ENCODE measurements around the gene TRPM2. TPM values are rescaled to one million over a fixed set of nuclear protein-coding genes. Genes with fewer than 3 reads are reported as not detected.

The TRPM2 gene
- total and polyA plus RNA-seq, 3 experiments from 2014 or later: 1.9 to 2.6 (median 2.4) TPM

DNA sequence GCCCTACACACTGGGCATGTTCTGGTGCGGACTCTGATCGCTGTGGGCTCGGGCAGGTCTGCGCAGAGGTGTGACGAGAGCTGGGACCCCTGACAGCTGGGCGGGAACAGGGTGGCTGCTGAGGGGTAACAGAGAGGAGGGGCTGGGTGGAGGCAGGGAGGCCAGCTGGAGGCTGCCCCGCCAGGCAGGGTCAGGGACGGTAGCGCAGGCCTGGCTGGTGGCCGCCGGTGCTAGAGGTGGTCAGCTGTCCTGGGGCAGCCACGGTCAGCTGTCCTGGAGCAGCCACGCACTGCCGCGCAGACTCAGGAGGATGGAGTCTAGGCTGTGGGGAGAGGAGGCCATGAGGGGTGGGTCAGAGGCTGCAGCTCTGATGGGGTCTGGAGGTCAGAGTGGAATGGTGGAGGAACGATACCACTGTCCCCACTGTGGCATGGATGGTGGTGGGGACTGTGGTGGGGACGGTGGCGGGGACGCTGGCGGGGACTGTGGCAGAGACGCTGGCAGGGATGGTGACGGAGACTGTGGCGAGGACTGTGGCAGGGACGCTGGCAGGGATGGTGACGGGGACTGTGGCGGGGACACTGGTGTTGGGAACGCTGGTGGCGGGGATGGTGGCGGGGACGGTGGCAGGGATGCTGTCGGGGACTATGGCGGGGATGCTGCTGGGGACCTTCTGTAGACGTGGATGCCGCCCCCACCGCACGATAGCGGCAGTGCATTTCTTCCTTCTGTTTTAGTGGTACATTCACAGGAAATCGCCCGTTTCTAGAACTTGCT lies 80.6 kb downstream of the TRPM2 start:
- Mint-ChIP-seq H3K4me1 (no peaks in the 10 kb centered on the region), H3K4me3 (no peak overlapping the region), H3K27me3 (no peaks in the 10 kb centered on the region), H3K27ac (no peak overlapping the region), H3K9me3 (peaks cover 12 to 22% (median 18%) of the 10 kb centered on the region in 5 donors), H3K36me3 (peaks cover 0 to 14% (median 5%) of the 10 kb centered on the region in 3 donors)
- no peak overlapping the region for H3K4me3 ChIP-seq (ENCODE audit: low read length)
- no peaks in the 10 kb centered on the region for H3K27me3 ChIP-seq (ENCODE audit: insufficient read depth, low read length, poor library complexity, severe bottlenecking)
- no peak overlapping the region for H3K27ac ChIP-seq (ENCODE audit: low read depth, low read length)
- no peaks in the 10 kb centered on the region for H3K4me1 ChIP-seq (ENCODE audit: insufficient read depth, low read length)
- ChIA-PET POLR2A (no interaction called here), CTCF (no interaction called here)
- no peaks in the 10 kb centered on the region for H3K36me3 ChIP-seq (ENCODE audit: insufficient read depth, low read length)
- no peaks in the 10 kb centered on the region for H3K9me3 ChIP-seq (ENCODE audit: low read length)
- DNase-seq: peak in 1 of 5 donors; percentile 35

DNA sequence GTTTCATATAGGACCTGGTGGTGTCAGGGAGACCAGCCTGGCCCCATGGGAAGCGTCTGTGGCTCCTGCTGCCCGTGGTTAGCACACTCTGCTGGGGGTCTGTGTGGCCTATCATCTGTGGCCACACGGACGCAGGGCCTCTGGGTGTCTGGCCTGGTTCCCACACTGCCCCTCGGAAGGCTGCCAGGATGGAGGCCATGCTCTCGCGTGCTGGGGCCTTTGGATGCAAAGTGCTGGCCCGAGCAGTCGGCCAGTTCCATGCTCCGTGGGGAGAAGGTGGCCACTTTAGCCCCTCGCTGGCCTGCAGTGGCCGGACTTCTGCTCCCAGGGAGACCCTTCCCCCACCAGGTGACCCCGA lies 81.1 kb downstream of the TRPM2 start:
- Histone ChIP-seq H3K4me1 (ENCODE audit: insufficient read depth, low read length) (no peaks in the 10 kb centered on the region), H3K36me3 (ENCODE audit: insufficient read depth, low read length) (no peaks in the 10 kb centered on the region), H3K27ac (ENCODE audit: low read depth, low read length) (no peak overlapping the region), H3K4me3 (ENCODE audit: low read length) (no peak overlapping the region), H3K9me3 (ENCODE audit: low read length) (no peaks in the 10 kb centered on the region), H3K27me3 (ENCODE audit: insufficient read depth, low read length, poor library complexity, severe bottlenecking) (no peaks in the 10 kb centered on the region)
- ChIA-PET CTCF (no interaction called here), POLR2A (no interaction called here)
- Mint-ChIP-seq H3K27me3 (no peaks in the 10 kb centered on the region), H3K4me3 (no peak overlapping the region), H3K4me1 (no peaks in the 10 kb centered on the region), H3K9me3 (peaks cover 12 to 22% (median 18%) of the 10 kb centered on the region in 5 donors), H3K36me3 (peaks cover 0 to 14% (median 5%) of the 10 kb centered on the region in 3 donors), H3K27ac (no peak overlapping the region)
- peak in 1 of 5 donors; percentile 37 for DNase-seq

DNA sequence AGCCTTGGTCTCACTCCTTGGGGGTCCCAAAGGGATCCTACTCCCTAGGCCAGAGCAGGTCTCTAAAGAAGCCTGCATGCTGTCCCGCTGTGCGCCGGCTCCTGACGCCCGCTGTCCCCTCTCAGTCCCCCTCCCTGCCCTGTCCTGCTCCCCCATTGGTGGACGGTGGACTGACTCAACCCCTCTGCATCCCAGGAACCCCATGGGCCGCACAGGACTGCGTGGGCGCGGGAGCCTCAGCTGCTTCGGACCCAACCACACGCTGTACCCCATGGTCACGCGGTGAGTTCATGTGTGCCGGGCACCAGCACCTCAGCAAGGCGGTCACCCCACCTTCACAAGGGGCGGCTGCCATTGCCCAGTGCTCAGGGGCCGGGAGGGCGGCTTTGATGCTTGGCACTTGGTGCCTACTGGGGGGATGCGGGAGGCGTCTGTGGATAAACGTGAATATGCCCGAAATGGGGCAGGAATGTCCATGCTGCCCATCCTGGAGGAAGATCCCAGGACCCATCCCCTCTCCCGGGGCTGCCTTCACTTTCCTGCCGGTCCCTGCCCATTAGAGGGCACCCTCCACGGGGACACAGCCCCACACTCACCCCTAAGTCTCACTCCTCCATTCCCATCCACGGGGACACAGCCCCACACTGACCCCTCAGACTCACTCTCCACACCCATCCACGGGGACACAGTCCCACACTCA lies 81.7 kb downstream of the TRPM2 start:
- H3K4me1 Mint-ChIP-seq: no peaks in the 10 kb centered on the region
- Histone ChIP-seq H3K36me3 (ENCODE audit: insufficient read depth, low read length) (no peaks in the 10 kb centered on the region), H3K9me3 (ENCODE audit: low read length) (no peaks in the 10 kb centered on the region), H3K4me1 (ENCODE audit: insufficient read depth, low read length) (no peaks in the 10 kb centered on the region), H3K4me3 (ENCODE audit: low read length) (no peak overlapping the region), H3K27me3 (ENCODE audit: insufficient read depth, low read length, poor library complexity, severe bottlenecking) (no peaks in the 10 kb centered on the region), H3K27ac (ENCODE audit: low read depth, low read length) (no peak overlapping the region)
- ChIA-PET CTCF (no interaction called here), POLR2A (no interaction called here)
- H3K36me3 Mint-ChIP-seq: peaks cover 0 to 9% (median 2%) of the 10 kb centered on the region in 3 donors
- peaks cover 8 to 17% (median 13%) of the 10 kb centered on the region in 5 donors for H3K9me3 Mint-ChIP-seq
- H3K4me3 Mint-ChIP-seq: no peak overlapping the region
- DNase-seq: peak in 1 of 5 donors; percentile 39
- H3K27ac Mint-ChIP-seq: peak overlapping the region in 1 of 8 donors; percentile 7
- no peaks in the 10 kb centered on the region for H3K27me3 Mint-ChIP-seq

DNA sequence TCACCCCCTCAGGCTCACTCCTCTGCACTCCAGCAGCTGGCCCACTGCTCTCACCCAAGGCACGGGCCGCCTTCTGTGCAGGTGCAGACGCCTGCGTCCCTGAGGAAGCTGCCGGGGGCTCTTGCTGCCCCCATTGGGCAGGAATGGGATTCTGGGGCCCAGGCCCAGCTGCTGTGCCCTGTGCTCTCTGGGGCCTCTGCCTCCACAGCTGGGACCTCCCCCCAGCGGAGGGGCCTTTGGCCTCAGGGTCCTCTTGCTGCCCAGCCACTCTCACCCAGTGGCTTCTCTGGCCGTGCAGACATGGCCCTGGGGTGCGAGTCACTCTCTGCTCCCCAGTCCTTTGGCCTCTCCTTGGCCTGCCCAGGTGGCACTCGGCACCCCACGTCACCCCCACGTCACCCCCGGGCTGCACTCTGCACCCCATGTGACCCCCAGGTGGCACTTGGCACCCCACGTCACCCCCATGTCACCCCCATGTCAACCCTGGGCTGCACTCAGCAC lies 82.7 kb downstream of the TRPM2 start:
- Histone ChIP-seq H3K36me3 (ENCODE audit: insufficient read depth, low read length) (no peaks in the 10 kb centered on the region), H3K27ac (ENCODE audit: low read depth, low read length) (no peak overlapping the region), H3K4me1 (ENCODE audit: insufficient read depth, low read length) (no peaks in the 10 kb centered on the region), H3K4me3 (ENCODE audit: low read length) (no peak overlapping the region), H3K27me3 (ENCODE audit: insufficient read depth, low read length, poor library complexity, severe bottlenecking) (no peaks in the 10 kb centered on the region), H3K9me3 (ENCODE audit: low read length) (no peaks in the 10 kb centered on the region)
- peaks cover 0 to 4% (median 0%) of the 10 kb centered on the region in 3 donors for H3K36me3 Mint-ChIP-seq
- H3K4me1 Mint-ChIP-seq: no peaks in the 10 kb centered on the region
- no peak overlapping the region for H3K4me3 Mint-ChIP-seq
- CTCF ChIA-PET: no interaction called here
- DNase-seq: peak in 1 of 5 donors; percentile 23
- H3K9me3 Mint-ChIP-seq: peaks cover under 1 to 12% (median 8%) of the 10 kb centered on the region in 5 donors
- POLR2A ChIA-PET: no interaction called here
- no peaks in the 10 kb centered on the region for H3K27me3 Mint-ChIP-seq
- H3K27ac Mint-ChIP-seq: no peak overlapping the region

DNA sequence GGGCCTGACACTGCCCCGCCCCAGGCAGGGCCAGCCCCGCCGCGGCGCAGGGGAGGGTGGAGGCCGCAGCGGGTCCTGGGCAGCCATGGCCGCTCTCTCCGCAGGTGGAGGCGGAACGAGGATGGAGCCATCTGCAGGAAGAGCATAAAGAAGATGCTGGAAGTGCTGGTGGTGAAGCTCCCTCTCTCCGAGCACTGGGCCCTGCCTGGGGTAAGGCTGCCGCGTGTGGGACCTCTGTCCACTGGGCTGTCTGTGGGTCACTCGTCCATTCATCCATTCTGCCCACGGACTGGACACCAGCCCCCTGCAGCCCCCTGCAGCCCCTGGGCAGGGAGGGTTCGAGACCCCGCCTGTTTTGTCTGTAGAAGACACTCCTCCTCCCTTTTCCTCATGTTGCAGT lies 83.5 kb downstream of the TRPM2 start:
- peak in 1 of 5 donors; percentile 24 for DNase-seq
- POLR2A ChIA-PET: no interaction called here
- Histone ChIP-seq H3K4me1 (ENCODE audit: insufficient read depth, low read length) (no peaks in the 10 kb centered on the region), H3K9me3 (ENCODE audit: low read length) (no peaks in the 10 kb centered on the region), H3K27me3 (ENCODE audit: insufficient read depth, low read length, poor library complexity, severe bottlenecking) (no peaks in the 10 kb centered on the region), H3K4me3 (ENCODE audit: low read length) (no peak overlapping the region), H3K27ac (ENCODE audit: low read depth, low read length) (no peak overlapping the region), H3K36me3 (ENCODE audit: insufficient read depth, low read length) (no peaks in the 10 kb centered on the region)
- Mint-ChIP-seq H3K27ac (no peak overlapping the region), H3K4me1 (no peaks in the 10 kb centered on the region), H3K36me3 (peaks cover 0 to under 1% (median 0%) of the 10 kb centered on the region in 3 donors), H3K9me3 (peaks cover 0 to 5% (median 2%) of the 10 kb centered on the region in 5 donors), H3K4me3 (no peak overlapping the region), H3K27me3 (no peaks in the 10 kb centered on the region)
- CTCF ChIA-PET: no interaction called here

DNA sequence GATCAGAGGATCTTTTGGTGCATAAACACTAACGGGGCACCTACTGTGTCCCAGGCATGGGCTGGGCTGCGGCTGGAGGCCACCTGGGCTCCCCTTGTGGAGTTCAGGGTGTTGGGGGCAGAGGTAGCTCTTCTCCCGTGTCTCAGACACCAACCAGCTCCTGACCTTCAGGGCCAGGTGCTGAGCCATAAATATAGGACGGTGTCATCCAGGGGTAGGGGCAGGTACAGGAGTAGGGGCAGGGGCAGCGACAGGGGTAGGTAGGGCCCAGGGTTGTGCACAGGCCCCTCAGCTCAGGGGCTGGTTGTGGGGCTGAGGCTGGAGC lies 83.9 kb downstream of the TRPM2 start:
- Mint-ChIP-seq H3K4me1 (no peaks in the 10 kb centered on the region), H3K36me3 (no peaks in the 10 kb centered on the region), H3K27me3 (no peaks in the 10 kb centered on the region), H3K9me3 (peaks cover 0 to 3% (median 0%) of the 10 kb centered on the region in 5 donors), H3K4me3 (no peak overlapping the region), H3K27ac (peak overlapping the region in 1 of 8 donors; percentile 36)
- DNase-seq: peak in 1 of 5 donors; percentile 21
- Histone ChIP-seq H3K36me3 (ENCODE audit: insufficient read depth, low read length) (no peaks in the 10 kb centered on the region), H3K4me3 (ENCODE audit: low read length) (no peak overlapping the region), H3K27ac (ENCODE audit: low read depth, low read length) (no peak overlapping the region), H3K9me3 (ENCODE audit: low read length) (no peaks in the 10 kb centered on the region), H3K4me1 (ENCODE audit: insufficient read depth, low read length) (no peaks in the 10 kb centered on the region), H3K27me3 (ENCODE audit: insufficient read depth, low read length, poor library complexity, severe bottlenecking) (no peaks in the 10 kb centered on the region)
- POLR2A ChIA-PET: no interaction called here
- CTCF ChIA-PET: no interaction called here

DNA sequence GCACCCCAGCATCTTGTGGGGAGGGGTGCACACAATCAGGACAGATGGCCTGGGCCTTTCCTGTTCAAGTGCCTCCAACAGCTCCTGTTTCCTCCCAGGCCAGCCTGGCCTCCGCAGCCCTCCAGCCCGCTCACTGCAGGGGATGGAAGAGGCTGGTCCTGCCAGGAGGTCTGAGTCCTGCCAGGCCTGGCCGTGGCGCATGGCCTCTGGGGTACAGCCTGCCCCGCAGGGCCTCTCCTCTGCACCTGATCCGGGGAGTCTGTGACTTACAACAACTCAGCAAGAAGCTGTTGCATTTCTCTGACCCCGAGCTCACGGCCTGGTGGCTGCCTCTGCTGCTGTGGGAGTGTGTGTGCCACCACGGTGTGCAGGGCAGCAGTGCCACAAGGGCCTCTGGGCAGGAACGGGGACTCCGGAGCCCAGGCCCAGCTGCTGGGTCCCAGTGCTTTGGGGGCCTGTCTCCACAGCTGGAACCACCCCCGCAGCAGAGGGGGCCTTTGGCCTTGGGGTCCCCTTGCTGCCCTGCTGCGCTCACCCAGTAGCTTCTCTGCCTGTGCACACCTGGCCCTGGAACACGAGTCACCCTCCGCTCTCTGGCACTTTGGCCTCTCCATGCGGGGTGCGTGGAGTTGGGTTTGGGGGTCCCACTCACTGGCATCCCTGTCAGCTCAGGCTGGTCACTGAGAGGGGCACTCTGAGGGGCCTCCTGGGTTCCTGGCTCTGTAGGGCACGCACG lies 84.4 kb downstream of the TRPM2 start:
- H3K9me3 Mint-ChIP-seq: no peaks in the 10 kb centered on the region
- H3K4me3 ChIP-seq (ENCODE audit: low read length): no peak overlapping the region
- H3K4me1 ChIP-seq (ENCODE audit: insufficient read depth, low read length): no peaks in the 10 kb centered on the region
- no peak overlapping the region for H3K27ac Mint-ChIP-seq
- no peak overlapping the region for H3K27ac ChIP-seq (ENCODE audit: low read depth, low read length)
- no peaks in the 10 kb centered on the region for H3K27me3 ChIP-seq (ENCODE audit: insufficient read depth, low read length, poor library complexity, severe bottlenecking)
- H3K4me1 Mint-ChIP-seq: no peaks in the 10 kb centered on the region
- no peaks in the 10 kb centered on the region for H3K36me3 Mint-ChIP-seq
- DNase-seq: peak in 1 of 5 donors; percentile 43
- H3K9me3 ChIP-seq (ENCODE audit: low read length): no peaks in the 10 kb centered on the region
- H3K36me3 ChIP-seq (ENCODE audit: insufficient read depth, low read length): no peaks in the 10 kb centered on the region
- no peak overlapping the region for H3K4me3 Mint-ChIP-seq
- ChIA-PET POLR2A (no interaction called here), CTCF (no interaction called here)
- H3K27me3 Mint-ChIP-seq: no peaks in the 10 kb centered on the region

All from CD8-positive, alpha-beta memory T cell (primary cell).